HG02759 (cell line): ENCODE measurements around the gene DTX1.

Experiments
- ATAC-seq: cut with Tn5 transposase; IDR thresholded peaks from one replicate; pipeline ENCODE4 v1.9.1; 2021; ENCODE audit warnings: mild to moderate bottlenecking, moderate library complexity; ENCODE audit not compliant: unreplicated experiment

DTX1 gene

DNA sequence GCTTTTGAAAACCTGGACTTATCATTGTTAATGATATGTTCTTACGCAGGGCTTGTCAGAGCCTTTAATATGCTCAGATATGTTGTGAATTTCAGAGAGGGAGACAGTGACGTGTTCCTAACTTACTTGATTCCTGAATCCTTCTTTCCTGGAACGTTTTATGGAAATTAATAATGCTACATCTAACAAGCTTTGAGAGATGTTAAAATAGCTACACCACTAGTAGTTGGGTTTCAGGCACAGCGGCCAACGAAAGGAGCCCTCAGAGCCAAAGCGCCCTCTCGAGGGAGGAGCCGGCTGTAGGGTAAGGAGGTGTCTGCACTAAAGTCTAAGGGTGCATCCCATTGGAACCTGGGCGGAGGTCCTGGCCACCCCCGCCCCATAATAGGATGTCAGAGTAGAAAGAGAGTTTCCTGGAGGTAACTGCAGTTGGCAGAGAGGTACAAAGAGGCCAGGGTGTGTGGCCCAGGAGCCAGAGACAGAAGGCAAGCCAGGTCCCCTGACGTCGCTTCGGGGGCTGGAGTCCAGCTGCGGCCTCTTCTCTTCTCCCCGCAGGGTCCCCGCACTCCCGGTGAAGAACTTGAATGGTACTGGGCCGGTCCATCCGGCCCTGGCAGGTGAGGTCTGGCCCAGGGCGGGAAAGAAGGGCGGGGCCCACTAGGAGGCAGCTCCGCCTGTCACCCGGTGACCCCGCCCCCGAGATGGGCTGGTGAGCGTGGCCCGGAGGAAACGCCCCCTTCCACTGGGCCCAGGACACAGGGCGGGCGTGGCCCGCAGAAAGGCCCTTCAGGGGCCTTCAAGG is 36.3 kb downstream of the DTX1 start:
- no peak for ATAC-seq

DNA sequence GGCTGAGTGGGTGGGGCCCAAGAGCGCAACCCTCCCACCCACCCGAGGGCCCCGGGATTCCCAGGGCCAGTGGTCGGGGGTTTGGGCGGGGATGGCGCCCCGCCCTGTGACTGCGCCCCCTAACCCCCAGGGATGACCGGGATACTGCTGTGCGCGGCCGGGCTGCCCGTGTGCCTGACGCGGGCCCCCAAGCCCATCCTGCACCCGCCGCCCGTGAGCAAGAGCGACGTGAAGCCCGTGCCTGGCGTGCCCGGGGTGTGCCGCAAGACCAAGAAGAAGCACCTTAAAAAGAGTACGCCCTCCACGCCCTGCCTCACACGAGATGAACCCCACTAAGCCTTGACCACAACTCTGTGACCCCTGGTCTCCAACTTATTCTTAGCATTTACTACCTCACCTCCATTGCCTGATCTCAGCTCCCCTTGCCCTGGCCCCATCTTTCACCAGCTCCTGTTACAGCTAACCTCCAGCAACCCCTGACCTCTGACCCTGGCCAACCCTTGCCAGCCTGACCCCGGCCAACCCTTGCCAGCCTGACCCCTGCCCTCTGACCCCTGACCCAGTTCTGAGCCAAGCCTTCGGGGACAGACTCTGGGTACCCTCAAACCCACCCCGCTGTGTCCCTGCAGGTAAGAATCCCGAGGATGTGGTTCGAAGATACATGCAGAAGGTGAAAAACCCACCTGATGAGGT is 37.0 kb downstream of the DTX1 start:
- ATAC-seq, result no peak

DNA sequence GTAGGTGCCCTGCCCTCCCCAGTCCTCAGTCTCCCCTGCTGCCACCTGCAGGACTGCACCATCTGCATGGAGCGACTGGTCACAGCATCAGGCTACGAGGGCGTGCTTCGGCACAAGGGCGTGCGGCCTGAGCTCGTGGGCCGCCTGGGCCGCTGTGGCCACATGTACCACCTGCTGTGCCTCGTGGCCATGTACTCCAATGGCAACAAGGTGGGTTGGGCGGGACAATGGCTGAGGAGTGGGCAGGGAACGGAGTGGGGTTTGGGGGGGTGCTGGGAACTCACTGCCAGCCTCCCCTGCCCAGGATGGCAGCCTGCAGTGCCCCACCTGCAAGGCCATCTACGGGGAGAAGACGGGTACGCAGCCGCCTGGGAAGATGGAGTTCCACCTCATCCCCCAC is 38.2 kb downstream of the DTX1 start:
- ATAC-seq, result no peak

GRCh38 chr12:113095405-113095804 is 38.9 kb downstream of the DTX1 start:
- no peak for ATAC-seq

DNA sequence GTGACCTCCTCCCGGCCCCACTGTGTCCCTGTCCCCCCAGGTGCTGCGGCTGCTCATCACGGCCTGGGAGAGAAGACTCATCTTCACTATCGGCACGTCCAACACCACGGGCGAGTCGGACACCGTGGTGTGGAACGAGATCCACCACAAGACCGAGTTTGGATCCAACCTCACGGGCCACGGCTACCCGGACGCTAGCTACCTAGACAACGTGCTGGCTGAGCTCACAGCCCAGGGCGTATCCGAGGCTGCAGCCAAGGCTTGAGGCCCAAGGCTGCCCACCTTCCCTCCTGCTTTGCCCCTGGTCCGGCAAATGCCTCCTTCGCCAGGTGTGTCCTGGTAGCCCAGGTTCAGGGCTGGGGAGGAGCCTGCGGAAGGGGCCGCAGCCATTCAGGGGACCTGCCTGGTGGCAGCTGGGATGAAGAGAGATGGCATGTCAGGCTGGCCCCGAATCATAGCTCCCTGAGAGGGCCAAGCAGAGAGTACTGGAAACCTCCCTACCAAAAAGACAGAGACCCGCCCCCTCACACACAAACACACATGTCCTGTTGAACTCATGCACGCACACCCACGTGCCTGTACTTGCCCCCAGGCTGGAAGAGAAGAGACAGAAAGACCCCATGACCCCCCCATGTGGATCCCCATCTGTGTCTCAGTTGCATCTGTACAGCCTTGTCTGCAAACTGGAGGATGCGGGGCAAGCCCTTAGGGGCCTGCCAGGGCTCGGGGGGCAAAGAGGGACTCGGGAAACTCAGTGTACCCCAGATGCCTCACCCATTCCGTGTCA is 40.3 kb downstream of the DTX1 start:
- ATAC-seq, result no peak

- ATAC-seq, result no peak
These were observed 41.3 kb downstream of the DTX1 start for GRCh38 chr12:113097716-113098440.

DNA sequence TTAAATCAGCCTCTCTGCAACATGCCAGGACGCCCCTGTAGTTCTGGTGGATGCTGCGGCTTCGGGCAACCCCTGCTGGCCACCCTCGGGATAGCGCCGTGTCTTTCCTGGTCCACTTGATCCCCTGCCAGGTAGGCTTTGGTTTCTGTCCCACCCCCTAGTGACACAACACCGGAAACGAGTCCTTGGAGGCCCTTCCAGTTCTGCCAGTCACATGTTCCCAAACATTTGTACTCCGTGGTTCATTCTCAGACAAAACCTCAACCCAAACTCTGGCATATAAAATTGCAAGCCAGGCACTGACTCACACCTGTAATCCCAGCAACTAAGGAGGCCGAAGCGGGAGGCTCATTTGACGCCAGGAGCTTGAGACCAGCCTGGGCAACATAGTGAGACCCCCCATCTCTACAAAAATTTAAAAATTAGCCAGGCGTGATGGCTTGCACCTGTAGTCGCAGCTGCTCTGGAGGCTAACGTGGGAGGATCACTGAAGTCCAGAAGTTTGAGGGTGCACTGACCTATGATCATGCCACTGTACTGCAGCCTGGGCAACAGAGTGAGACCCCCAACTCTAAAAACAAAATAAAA is 42.0 kb downstream of the DTX1 start:
- ATAC-seq, result no peak

DNA sequence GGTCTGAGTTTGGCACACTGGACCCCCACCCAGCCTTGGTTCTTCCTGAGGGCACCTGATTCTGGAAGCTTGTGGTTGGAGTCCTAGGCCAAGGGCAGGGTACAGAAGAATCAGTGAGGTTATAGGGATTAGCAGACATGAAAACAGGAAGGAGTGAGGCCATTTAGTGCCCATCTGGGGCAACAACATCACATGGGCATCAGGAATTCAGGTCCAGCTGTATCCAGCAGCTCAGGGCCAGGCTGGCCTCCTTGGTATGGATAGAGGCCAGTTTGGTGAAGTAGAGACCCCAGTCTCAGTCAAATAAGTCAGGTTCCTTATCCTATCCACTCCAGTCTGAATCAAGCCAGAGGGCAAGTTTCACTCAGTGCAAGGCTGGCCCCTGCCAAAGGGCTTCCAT is 42.8 kb downstream of the DTX1 start:
- no peak for ATAC-seq

GRCh38 chr12:113099764-113100163 is 43.2 kb downstream of the DTX1 start:
- no peak for ATAC-seq

DNA sequence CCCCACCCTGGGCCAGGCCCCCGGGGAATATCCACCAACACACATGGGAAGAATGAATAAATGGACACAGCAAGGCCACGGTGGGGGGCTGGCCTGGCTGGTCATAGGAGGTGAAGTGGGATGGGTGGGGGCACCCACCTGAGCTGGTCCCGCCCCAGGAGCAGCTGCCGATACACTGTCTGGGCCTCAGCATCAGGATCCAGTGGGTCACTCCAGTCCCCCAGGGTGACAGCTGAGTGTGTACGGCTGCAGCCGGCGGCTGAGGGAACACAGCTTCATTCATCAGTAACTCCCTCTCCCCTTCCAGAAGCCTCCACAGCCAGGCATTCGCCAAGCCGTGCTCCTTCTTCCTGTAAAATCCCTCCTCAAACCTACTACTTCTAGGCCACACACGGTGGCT is 45.2 kb downstream of the DTX1 start:
- no peak for ATAC-seq

- no peak for ATAC-seq
These were observed 46.3 kb downstream of the DTX1 start for GRCh38 chr12:113102811-113103210.

DNA sequence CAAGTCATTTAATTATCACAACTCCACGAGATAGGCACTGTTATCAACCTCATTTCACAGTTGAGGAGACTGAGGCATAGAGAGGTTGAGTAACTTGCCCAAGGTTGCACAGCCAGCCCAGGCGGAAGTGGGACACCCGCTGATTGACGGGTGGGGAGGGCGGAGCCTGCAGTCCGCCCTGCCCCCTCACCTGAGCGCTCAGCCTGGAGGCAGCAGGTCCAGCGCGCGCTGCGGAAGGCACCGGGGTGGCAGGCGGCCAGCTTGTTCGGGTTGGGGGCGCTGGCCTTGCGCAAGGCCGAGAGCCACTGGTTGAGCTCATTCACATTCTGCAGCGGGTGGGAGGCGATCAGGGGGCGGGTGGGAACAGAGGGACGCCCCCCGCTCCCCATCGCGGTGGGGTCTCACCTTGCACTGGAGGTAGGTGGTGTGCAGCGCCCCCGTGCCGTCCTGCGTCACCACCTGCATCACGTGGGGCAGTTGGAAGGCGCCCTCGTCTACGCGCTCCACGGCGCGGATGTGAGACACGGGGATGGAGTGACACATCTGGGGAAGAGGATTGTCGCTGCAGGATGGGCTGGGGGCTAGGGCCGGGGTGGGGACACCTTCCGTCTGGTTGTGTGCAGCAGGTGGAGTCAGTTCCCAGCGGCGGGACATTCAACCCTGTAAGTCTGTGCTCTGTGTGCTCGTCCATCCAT is 47.4 kb downstream of the DTX1 start:
- ATAC-seq, result no peak

GRCh38 chr12:113104953-113105510 is 48.5 kb downstream of the DTX1 start:
- ATAC-seq, result no peak

DNA sequence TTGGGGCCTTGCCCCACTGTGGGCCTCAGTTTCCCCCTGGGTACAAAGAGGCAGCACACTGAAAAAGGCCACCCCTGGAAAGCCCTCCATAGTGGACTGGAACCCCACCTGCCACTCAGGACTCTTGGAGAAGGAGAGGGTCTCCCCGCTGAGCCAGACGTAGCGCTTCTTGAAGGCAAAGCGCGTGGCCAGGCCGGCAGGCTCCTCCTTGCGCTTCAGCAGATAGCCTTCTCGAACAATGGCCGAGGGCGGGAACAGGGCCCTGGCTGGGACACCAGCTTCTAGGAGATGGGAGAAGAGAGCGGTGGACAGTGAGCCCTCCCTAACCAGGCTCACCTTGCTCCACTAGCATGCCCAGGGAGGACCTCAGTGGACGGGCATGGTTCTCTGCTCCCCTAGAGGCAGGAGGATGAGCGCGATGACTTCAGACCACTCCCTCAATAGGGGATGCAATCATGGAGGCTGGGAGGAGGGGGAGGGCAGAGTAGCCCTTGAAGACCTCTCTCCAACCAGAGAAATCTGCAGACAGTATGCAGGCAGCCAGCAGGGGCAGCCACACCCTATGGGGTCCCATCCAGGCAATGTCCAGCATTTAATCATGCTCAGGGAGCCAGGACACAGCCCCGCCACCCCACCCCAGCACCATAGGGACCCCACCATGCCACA is 49.2 kb downstream of the DTX1 start:
- ATAC-seq, result no peak

GRCh38 chr12:113106361-113106760 is 49.8 kb downstream of the DTX1 start:
- ATAC-seq, result no peak

DNA sequence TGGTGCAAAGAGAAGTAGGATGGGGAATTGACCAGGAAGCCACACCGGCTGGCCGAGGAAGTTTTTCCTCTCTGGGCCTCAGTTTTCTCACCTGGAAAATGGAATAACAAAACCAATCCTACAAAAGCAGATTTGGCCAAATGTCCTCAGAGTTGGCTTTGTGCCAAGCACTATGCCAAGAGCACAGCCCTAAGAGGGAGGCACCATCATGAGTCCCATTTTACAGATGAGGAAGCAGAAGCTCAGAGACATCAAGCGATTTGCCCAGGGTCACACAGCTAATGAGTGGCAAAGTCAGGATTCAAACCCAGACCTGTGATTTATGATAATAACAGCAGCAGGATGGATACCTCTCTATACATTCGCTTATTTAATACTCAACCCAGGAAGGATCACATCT is 51.8 kb downstream of the DTX1 start:
- ATAC-seq, result no peak

GRCh38 chr12:113109360-113109759 is 52.8 kb downstream of the DTX1 start:
- ATAC-seq, result no peak

GRCh38 chr12:113109872-113110599 is 53.5 kb downstream of the DTX1 start:
- ATAC-seq, result no peak

DNA sequence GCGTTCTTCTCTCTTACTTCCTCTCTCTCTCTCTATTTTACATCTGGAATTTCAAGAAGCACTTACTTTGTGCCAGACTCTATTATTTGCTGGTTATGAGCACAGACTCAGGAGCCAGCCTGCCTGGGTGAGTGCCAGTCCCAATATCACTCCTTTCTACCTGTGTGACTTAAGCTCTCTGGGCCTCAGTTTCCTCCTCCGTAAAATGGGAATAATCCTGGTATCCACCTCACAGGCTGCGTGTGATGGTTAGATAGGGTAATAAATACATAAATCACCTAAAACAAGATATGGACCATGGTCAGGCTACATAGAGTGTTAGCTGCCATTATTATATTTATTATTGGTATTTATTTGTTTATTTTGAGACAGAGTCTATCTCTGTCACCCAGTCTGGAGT is 54.7 kb downstream of the DTX1 start:
- ATAC-seq, result no peak
